GM21529 (cell line): Measurements from ENCODE around the gene CHCHD1.
"Not testable (repeated sequence)": the region's sequence is repeated elsewhere in the genome, so short reads cannot be mapped to it uniquely, and the experiment has no call there.

Experiments used
- ATAC-seq: cut with Tn5 transposase; IDR thresholded peaks from one replicate; pipeline ENCODE4 v1.9.1; 2021; ENCODE audit not compliant: unreplicated experiment

Gene CHCHD1

GRCh38 chr10:73768881-73769280 is 13.0 kb upstream of the CHCHD1 start:
- ATAC-seq: no peak

GRCh38 chr10:73769396-73769795 is 12.5 kb upstream of the CHCHD1 start:
- ATAC-seq: no peak

GRCh38 chr10:73771722-73772280 is 10.0 kb upstream of the CHCHD1 start:
- ATAC-seq: peak; percentile 7

GRCh38 chr10:73772281-73773151 is 9.3 kb upstream of the CHCHD1 start:
- ATAC-seq: peak; percentile 65

- ATAC-seq: peak; percentile 0
These were observed 8.5 kb upstream of the CHCHD1 start for GRCh38 chr10:73773152-73773879.

- no peak for ATAC-seq
These were observed 7.2 kb upstream of the CHCHD1 start for GRCh38 chr10:73774637-73775036.

- no peak for ATAC-seq
These were observed 2.8 kb upstream of the CHCHD1 start for GRCh38 chr10:73779018-73779417.

GRCh38 chr10:73779539-73780197 is 2.2 kb upstream of the CHCHD1 start:
- ATAC-seq: no peak

- no peak for ATAC-seq
These were observed 1.5 kb upstream of the CHCHD1 start for GRCh38 chr10:73780301-73780700.

GRCh38 chr10:73780966-73781365 is 882 bp upstream of the CHCHD1 start:
- no peak for ATAC-seq

GRCh38 chr10:73781548-73781878 is 335 bp upstream of the CHCHD1 start:
- ATAC-seq: no peak

- ATAC-seq: no peak
These were observed 869 bp downstream of the CHCHD1 start for GRCh38 chr10:73782749-73783085.

- ATAC-seq: peak; percentile 74
These were observed 3.4 kb downstream of the CHCHD1 start, which contains the start of gene ZSWIM8 for GRCh38 chr10:73785211-73785720. ZSWIM8 (plus strand) TSS chr10:73785606; CDS start chr10:73785879, 273 bp downstream.

GRCh38 chr10:73785721-73786511 is 4.1 kb downstream of the CHCHD1 start:
- ATAC-seq: peak; percentile 20

GRCh38 chr10:73786512-73786885 is 4.7 kb downstream of the CHCHD1 start:
- no peak for ATAC-seq

- ATAC-seq: not testable (repeated sequence)
These were observed 5.4 kb downstream of the CHCHD1 start for GRCh38 chr10:73787031-73787800.

GRCh38 chr10:73788864-73789658 is 7.2 kb downstream of the CHCHD1 start:
- no peak for ATAC-seq

- ATAC-seq: no peak
These were observed 7.8 kb downstream of the CHCHD1 start for GRCh38 chr10:73789659-73790055.
